WTC11 (cell line): ENCODE data around the gene LRMDA. TPM values are rescaled to one million over a fixed set of nuclear protein-coding genes. Genes with fewer than 3 reads are reported as not detected.

Experiments
- ATAC-seq: fragments of 200-7000 bp; cut with Tn5 transposase; 2 replicates; pipeline ENCODE4 v1.10.0; 2021; ENCODE audit warnings: mild to moderate bottlenecking, moderate library complexity
- CTCF ChIA-PET: fragments of 300-600 bp; sonication (Branson Sonifier 250); formaldehyde crosslinking; loops from one replicate; lab custom pipeline; 2021; ENCODE audit warnings: antibody characterized with exemption; lab: Charles Lee
- POLR2A ChIA-PET: fragments of 350-600 bp; sonication (Branson Sonifier 250); formaldehyde crosslinking; loops from one replicate; lab custom pipeline; 2021; ENCODE audit warnings: antibody characterized with exemption; lab: Charles Lee
- DNase-seq: peaks from one replicate; pipeline ENCODE4 v3.0.0; 2021; ENCODE audit warnings: low spot score
- H3K27ac Mint-ChIP-seq: 2 replicates; pipeline ENCODE4 v1.8.0; 2021; ENCODE audit warnings: mixed read lengths
- H3K27me3 Mint-ChIP-seq: 2 replicates; pipeline ENCODE4 v1.8.0; 2021; ENCODE audit warnings: low read depth, mild to moderate bottlenecking, moderate library complexity, mixed read lengths
- H3K36me3 Mint-ChIP-seq: 2 replicates; pipeline ENCODE4 v1.8.0; 2021; ENCODE audit warnings: mixed read lengths
- H3K4me1 Mint-ChIP-seq: 2 replicates; pipeline ENCODE4 v1.8.0; 2022; ENCODE audit warnings: mixed read lengths
- H3K4me3 Mint-ChIP-seq: 2 replicates; pipeline ENCODE4 v1.8.0; 2021; ENCODE audit warnings: mild to moderate bottlenecking, moderate library complexity, mixed read lengths
- H3K9me3 Mint-ChIP-seq: 2 replicates; pipeline ENCODE4 v1.8.0; 2021; ENCODE audit warnings: mixed read lengths
- CREM ChIP-seq: sonication (generic); formaldehyde crosslinking; IDR thresholded peaks from 2 replicates; pipeline ENCODE4 v1.8.1; 2022; ENCODE audit warnings: mild to moderate bottlenecking, missing genetic modification reagents, moderate library complexity
- JUN ChIP-seq: sonication (generic); formaldehyde crosslinking; IDR thresholded peaks from 2 replicates; pipeline ENCODE4 v1.8.0; 2023; ENCODE audit warnings: mild to moderate bottlenecking, missing genetic modification reagents
- NFYB ChIP-seq: sonication (generic); formaldehyde crosslinking; conservative IDR thresholded peaks from 2 replicates; pipeline ENCODE4 v1.8.0; 2022; ENCODE audit warnings: low read depth, missing genetic modification reagents
- NR1H2 ChIP-seq: sonication (generic); formaldehyde crosslinking; IDR thresholded peaks from 2 replicates; pipeline ENCODE4 v1.9.0; 2021; ENCODE audit warnings: mild to moderate bottlenecking, moderate library complexity, missing genetic modification reagents
- RORB ChIP-seq: fragments of 250-450 bp; sonication (Bioruptor Pico); IDR thresholded peaks from 2 replicates; pipeline ENCODE4 v1.9.0; 2021; ENCODE audit warnings: mild to moderate bottlenecking
- SMAD3 ChIP-seq: sonication (generic); formaldehyde crosslinking; IDR thresholded peaks from 2 replicates; pipeline ENCODE4 v1.8.0; 2022; ENCODE audit warnings: missing genetic modification reagents, mild to moderate bottlenecking, borderline replicate concordance
- SP1 ChIP-seq: sonication (generic); formaldehyde crosslinking; conservative IDR thresholded peaks from 2 replicates; pipeline ENCODE4 v1.8.1; 2022; ENCODE audit warnings: missing genetic modification reagents
- ZNF671 ChIP-seq: fragments of 250-450 bp; sonication (Bioruptor Pico); IDR thresholded peaks from 2 replicates; pipeline ENCODE4 v1.8.0; 2021; ENCODE audit warnings: mild to moderate bottlenecking
- total RNA-seq: library from RNA; stranded (reverse); gene quantifications from 3 replicates; pipeline ENCODE4 v1.2.3, GENCODE V29; 2021
- TF ChIP-seq, protein P1 (sequence below): sonication (generic); formaldehyde crosslinking; IDR thresholded peaks from 2 replicates; pipeline ENCODE4 v1.8.1; 2023; ENCODE audit warnings: mild to moderate bottlenecking, missing genetic modification reagents, moderate library complexity
- TF ChIP-seq, protein P2 (sequence below): sonication (generic); formaldehyde crosslinking; IDR thresholded peaks from 2 replicates; pipeline ENCODE4 v1.8.0; 2023; ENCODE audit warnings: missing genetic modification reagents, mild to moderate bottlenecking, borderline replicate concordance
- TF ChIP-seq, protein P3 (sequence below): sonication (generic); formaldehyde crosslinking; IDR thresholded peaks from 2 replicates; pipeline ENCODE4 v1.8.1; 2022; ENCODE audit warnings: missing genetic modification reagents, borderline replicate concordance
- TF ChIP-seq, protein P4 (sequence below): fragments of 250-450 bp; sonication (Bioruptor Pico); IDR thresholded peaks from 2 replicates; pipeline ENCODE4 v1.9.0; 2021; ENCODE audit warnings: mild to moderate bottlenecking, borderline replicate concordance
- TF ChIP-seq, protein P5 (sequence below): sonication (generic); formaldehyde crosslinking; IDR thresholded peaks from 2 replicates; pipeline ENCODE4 v1.8.1; 2023; ENCODE audit warnings: mild to moderate bottlenecking, moderate library complexity, missing genetic modification reagents

Gene LRMDA
- total RNA-seq, 1 experiment from 2014 or later: 0.92 TPM

DNA sequence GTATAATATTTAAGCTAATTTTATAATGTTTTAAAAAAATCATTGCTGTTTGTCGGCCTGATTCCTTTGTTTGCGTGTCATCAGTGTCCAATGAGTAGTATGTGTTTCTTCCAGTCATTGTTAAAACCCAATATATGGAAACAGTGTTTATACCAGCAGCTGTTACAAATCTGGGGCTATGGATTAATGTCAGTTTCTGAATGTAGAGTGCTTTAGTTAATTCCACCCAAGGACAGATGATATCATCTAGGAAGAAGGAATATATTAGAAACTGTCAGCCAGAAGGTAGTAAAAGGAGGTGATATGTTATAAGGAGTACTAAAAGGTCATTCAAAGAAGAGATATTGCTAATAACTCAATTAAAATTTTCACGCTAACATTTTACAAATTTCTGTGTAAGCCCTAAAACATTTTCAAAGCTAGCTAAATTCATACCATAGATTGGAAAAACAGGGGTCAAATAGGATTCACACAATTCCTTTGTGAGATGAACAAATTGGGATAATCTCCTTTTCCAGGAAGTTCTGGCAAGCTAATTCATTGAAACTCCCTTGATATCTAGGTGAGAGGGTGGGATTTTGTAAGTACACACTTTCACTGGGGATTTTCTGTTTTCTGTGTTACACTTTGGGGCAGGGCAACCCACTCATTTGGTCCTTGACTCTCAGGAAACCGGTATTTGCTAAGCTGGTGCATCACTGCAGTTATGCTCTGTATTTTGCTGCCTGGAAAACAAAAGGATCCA lies 448.8 kb downstream of the LRMDA start:
- no peaks in the 10 kb centered on the region for H3K36me3 Mint-ChIP-seq
- TF ChIP-seq RORB (CRISPR knock-in tag): no peak
- TF ChIP-seq, protein P1, sequence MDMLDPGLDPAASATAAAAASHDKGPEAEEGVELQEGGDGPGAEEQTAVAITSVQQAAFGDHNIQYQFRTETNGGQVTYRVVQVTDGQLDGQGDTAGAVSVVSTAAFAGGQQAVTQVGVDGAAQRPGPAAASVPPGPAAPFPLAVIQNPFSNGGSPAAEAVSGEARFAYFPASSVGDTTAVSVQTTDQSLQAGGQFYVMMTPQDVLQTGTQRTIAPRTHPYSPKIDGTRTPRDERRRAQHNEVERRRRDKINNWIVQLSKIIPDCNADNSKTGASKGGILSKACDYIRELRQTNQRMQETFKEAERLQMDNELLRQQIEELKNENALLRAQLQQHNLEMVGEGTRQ (CRISPR knock-in tag): no peak
- TF ChIP-seq, protein P2, sequence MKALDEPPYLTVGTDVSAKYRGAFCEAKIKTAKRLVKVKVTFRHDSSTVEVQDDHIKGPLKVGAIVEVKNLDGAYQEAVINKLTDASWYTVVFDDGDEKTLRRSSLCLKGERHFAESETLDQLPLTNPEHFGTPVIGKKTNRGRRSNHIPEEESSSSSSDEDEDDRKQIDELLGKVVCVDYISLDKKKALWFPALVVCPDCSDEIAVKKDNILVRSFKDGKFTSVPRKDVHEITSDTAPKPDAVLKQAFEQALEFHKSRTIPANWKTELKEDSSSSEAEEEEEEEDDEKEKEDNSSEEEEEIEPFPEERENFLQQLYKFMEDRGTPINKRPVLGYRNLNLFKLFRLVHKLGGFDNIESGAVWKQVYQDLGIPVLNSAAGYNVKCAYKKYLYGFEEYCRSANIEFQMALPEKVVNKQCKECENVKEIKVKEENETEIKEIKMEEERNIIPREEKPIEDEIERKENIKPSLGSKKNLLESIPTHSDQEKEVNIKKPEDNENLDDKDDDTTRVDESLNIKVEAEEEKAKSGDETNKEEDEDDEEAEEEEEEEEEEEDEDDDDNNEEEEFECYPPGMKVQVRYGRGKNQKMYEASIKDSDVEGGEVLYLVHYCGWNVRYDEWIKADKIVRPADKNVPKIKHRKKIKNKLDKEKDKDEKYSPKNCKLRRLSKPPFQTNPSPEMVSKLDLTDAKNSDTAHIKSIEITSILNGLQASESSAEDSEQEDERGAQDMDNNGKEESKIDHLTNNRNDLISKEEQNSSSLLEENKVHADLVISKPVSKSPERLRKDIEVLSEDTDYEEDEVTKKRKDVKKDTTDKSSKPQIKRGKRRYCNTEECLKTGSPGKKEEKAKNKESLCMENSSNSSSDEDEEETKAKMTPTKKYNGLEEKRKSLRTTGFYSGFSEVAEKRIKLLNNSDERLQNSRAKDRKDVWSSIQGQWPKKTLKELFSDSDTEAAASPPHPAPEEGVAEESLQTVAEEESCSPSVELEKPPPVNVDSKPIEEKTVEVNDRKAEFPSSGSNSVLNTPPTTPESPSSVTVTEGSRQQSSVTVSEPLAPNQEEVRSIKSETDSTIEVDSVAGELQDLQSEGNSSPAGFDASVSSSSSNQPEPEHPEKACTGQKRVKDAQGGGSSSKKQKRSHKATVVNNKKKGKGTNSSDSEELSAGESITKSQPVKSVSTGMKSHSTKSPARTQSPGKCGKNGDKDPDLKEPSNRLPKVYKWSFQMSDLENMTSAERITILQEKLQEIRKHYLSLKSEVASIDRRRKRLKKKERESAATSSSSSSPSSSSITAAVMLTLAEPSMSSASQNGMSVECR: no peak
- TF ChIP-seq SMAD3: no peak
- TF ChIP-seq, protein P3, sequence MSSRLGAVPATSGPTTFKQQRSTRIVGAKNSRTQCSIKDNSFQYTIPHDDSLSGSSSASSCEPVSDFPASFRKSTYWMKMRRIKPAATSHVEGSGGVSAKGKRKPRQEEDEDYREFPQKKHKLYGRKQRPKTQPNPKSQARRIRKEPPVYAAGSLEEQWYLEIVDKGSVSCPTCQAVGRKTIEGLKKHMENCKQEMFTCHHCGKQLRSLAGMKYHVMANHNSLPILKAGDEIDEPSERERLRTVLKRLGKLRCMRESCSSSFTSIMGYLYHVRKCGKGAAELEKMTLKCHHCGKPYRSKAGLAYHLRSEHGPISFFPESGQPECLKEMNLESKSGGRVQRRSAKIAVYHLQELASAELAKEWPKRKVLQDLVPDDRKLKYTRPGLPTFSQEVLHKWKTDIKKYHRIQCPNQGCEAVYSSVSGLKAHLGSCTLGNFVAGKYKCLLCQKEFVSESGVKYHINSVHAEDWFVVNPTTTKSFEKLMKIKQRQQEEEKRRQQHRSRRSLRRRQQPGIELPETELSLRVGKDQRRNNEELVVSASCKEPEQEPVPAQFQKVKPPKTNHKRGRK: no peak
- no peak for TF ChIP-seq SP1 (CRISPR knock-in tag)
- TF ChIP-seq NFYB (CRISPR knock-in tag): no peak
- TF ChIP-seq, protein P4, sequence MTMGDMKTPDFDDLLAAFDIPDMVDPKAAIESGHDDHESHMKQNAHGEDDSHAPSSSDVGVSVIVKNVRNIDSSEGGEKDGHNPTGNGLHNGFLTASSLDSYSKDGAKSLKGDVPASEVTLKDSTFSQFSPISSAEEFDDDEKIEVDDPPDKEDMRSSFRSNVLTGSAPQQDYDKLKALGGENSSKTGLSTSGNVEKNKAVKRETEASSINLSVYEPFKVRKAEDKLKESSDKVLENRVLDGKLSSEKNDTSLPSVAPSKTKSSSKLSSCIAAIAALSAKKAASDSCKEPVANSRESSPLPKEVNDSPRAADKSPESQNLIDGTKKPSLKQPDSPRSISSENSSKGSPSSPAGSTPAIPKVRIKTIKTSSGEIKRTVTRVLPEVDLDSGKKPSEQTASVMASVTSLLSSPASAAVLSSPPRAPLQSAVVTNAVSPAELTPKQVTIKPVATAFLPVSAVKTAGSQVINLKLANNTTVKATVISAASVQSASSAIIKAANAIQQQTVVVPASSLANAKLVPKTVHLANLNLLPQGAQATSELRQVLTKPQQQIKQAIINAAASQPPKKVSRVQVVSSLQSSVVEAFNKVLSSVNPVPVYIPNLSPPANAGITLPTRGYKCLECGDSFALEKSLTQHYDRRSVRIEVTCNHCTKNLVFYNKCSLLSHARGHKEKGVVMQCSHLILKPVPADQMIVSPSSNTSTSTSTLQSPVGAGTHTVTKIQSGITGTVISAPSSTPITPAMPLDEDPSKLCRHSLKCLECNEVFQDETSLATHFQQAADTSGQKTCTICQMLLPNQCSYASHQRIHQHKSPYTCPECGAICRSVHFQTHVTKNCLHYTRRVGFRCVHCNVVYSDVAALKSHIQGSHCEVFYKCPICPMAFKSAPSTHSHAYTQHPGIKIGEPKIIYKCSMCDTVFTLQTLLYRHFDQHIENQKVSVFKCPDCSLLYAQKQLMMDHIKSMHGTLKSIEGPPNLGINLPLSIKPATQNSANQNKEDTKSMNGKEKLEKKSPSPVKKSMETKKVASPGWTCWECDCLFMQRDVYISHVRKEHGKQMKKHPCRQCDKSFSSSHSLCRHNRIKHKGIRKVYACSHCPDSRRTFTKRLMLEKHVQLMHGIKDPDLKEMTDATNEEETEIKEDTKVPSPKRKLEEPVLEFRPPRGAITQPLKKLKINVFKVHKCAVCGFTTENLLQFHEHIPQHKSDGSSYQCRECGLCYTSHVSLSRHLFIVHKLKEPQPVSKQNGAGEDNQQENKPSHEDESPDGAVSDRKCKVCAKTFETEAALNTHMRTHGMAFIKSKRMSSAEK (CRISPR knock-in tag): no peak
- TF ChIP-seq, protein P5, sequence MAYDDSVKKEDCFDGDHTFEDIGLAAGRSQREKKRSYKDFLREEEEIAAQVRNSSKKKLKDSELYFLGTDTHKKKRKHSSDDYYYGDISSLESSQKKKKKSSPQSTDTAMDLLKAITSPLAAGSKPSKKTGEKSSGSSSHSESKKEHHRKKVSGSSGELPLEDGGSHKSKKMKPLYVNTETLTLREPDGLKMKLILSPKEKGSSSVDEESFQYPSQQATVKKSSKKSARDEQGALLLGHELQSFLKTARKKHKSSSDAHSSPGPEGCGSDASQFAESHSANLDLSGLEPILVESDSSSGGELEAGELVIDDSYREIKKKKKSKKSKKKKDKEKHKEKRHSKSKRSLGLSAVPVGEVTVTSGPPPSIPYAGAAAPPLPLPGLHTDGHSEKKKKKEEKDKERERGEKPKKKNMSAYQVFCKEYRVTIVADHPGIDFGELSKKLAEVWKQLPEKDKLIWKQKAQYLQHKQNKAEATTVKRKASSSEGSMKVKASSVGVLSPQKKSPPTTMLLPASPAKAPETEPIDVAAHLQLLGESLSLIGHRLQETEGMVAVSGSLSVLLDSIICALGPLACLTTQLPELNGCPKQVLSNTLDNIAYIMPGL (CRISPR knock-in tag): no peak
- no peak for TF ChIP-seq JUN (CRISPR knock-in tag)
- TF ChIP-seq NR1H2: no peak
- no peak for TF ChIP-seq ZNF671 (CRISPR knock-in tag)
- TF ChIP-seq CREM (CRISPR knock-in tag): no peak
- peaks cover 11% of the 10 kb centered on the region for H3K9me3 Mint-ChIP-seq
- H3K4me1 Mint-ChIP-seq: peaks cover 15% of the 10 kb centered on the region
- DNase-seq (no peak), ATAC-seq (no peak)
- no peak overlapping the region for H3K4me3 Mint-ChIP-seq
- no peak overlapping the region for H3K27ac Mint-ChIP-seq
- H3K27me3 Mint-ChIP-seq: peaks cover 3% of the 10 kb centered on the region; the same call in 1 of the 2 replicates
- ChIA-PET CTCF (no interaction called here), POLR2A (no interaction called here)
